ENCODE measurements around the gene NUDT21.

NUDT21 gene

DNA sequence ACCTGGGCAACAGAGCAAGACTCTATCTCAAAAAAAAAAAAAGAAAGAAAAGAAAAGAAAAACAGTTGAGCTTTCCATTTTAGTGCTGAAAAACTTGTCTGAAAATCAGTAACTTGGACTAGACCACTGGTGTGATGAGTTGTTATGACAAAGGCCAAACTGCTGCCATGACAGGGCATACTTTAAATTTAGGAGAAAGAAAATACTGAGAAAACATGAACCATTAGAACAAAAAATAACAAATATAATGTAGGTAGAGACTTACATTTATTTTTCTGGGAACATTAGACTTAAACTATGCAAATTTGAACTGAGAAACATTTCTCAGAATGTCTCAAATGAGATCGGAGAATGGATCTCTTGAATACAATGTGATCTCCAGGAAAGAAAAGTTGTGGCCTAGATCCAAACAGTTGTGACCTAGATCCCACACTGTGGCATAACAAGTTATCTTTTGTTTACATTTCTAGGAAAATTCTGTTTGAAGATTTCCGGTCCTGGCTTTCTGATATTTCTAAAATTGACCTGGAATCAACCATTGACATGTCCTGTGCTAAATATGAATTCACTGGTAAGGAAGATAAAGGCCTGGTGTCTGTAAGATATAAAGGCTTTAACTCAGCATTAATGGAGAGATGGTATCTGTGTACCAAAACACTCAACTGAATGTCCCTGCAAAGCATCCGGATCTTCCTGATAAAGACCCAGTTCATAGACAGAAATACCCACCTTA lies 11.1 kb upstream of the NUDT21 start:
- no peak overlapping the region for H3K27ac ChIP-seq
- TF ChIP-seq, protein P1, sequence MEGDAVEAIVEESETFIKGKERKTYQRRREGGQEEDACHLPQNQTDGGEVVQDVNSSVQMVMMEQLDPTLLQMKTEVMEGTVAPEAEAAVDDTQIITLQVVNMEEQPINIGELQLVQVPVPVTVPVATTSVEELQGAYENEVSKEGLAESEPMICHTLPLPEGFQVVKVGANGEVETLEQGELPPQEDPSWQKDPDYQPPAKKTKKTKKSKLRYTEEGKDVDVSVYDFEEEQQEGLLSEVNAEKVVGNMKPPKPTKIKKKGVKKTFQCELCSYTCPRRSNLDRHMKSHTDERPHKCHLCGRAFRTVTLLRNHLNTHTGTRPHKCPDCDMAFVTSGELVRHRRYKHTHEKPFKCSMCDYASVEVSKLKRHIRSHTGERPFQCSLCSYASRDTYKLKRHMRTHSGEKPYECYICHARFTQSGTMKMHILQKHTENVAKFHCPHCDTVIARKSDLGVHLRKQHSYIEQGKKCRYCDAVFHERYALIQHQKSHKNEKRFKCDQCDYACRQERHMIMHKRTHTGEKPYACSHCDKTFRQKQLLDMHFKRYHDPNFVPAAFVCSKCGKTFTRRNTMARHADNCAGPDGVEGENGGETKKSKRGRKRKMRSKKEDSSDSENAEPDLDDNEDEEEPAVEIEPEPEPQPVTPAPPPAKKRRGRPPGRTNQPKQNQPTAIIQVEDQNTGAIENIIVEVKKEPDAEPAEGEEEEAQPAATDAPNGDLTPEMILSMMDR (conservative IDR thresholded peaks at IDR 0.05): no peak
- no peak for TF ChIP-seq ZFX (IDR thresholded peaks at IDR 0.05)

DNA sequence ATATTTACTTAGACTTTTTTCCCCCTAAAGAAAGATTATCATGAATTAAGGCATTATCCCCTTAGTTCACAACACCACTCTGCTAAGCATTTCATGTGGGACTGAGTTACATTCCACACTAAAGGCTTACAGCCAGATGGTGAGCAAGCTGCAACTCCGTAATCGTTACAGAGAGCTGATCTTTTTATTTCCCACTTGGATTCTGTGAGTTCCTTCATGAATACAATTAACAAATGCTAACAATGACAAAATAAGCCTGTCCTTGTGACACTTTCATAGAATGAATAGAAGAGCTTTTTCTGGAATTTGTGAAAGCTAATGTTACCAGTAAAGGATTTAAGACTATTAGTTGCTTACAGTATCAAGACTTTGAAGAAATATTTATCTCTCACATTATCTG lies 9.0 kb upstream of the NUDT21 start:
- no peak for TF ChIP-seq ZFX (IDR thresholded peaks at IDR 0.05)
- TF ChIP-seq, protein P1 (conservative IDR thresholded peaks at IDR 0.05): no peak
- no peak overlapping the region for H3K27ac ChIP-seq

DNA sequence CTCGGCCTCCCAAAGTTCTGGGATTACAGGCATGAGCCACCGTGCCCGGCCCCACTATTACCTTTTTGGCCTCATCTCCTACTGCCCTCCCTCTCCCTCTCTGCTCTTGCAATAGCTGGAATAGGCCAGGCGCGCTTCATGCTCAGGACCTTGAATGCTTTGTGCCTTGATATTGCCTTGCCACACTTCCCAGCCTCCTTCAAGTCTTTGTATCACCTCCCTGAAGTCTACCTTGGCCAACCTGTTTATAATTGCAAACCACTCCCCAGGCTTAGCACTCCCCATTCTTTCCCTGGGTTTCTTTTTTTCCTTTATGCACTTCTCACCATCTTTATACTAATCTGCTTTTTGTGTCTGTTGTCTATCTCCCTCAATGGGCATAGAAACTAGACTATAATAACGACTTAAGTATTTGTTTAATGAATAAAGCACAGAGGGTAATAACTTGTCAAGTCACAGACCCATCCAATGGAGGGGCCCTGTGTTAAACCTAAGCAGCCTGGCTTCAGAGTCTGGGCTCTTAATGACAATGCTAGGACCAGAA lies 6.9 kb upstream of the NUDT21 start:
- no peak overlapping the region for H3K27ac ChIP-seq
- TF ChIP-seq, protein P1 (conservative IDR thresholded peaks at IDR 0.05): no peak
- TF ChIP-seq ZFX (IDR thresholded peaks at IDR 0.05): no peak

DNA sequence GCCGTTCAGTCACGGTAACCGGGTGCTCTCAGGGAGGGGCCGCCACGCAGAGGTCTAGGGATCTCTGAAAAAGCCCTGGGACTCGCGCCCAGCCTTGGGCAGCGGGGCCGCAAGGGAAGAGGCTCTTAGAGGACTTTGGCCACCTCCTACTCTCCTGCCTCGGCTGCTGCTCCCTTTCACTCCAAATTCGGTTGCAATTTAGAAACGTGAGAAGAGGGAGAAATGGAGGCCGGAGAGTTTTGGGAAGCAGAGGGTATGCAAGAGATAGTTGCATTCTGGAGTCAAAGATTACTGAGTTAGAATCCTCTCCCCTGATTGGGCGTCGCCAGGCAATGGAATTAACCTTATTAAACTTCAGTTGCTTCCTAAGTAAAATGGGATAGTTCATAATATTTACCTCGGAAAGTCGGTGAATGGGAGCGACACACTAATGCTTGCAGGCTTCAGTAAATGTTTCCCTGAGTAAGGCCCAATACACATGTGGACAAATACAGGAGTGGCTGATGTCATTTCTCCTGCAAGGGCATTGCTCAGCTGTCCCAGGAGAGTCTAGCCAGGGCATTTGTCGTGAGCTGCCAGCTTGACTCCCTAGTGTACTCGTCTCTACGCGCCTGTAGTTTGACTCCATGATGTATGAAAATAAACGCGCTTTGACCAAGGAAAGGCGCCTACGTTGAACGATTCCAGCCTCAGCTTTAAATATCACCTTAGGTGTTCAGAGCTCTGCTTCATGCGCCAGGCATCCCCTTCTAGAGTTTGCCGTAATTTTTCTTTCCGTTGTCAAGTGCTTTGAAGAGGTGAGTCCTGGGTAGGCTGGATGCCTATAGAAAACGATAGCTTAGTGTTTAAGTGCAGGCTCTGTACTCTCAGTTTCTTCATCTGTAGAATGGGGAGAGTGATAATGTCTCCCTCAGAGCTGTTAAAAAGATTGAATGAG lies 889 bp upstream of the NUDT21 start:
- no peak for TF ChIP-seq ZFX (IDR thresholded peaks at IDR 0.05)
- TF ChIP-seq, protein P1 (conservative IDR thresholded peaks at IDR 0.05): no peak
- H3K27ac ChIP-seq: peak overlapping the region; percentile 94

DNA sequence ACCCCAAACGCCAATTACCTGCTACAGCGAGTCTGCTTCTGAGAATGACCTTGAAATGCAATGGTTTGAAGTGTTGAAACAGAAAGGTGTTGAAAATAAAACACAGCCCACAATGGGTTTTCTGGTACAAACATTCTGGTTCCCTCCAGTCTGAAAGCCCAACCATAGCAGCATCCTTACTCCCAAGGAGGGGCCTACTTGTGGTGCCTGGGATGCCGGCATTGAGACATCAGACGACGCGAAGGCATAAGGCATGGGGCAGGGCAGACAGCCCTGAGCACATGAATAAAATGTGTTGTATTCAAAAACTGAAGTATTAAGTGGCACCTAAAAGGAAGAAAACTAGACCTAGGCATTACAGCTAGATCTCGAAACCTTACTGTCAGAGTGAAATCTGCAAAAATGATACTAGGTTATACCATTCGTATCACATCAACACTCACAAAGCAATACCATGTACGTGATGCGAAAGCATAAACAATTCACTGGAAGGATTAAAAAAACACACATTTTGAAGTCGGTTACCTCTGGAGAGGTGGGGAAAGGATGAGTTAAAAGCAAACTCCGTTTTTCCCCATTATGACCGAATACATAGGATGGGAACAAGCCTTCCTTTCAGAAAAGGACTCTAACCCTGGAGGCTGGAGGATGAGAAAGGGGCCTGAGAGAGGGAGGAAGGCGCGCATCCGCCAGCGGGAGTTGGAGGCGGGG lies 702 bp downstream of the NUDT21 start:
- peak overlapping the region; percentile 94 for H3K27ac ChIP-seq
- TF ChIP-seq ZFX (IDR thresholded peaks at IDR 0.05): no peak
- TF ChIP-seq, protein P1 (conservative IDR thresholded peaks at IDR 0.05): no peak

DNA sequence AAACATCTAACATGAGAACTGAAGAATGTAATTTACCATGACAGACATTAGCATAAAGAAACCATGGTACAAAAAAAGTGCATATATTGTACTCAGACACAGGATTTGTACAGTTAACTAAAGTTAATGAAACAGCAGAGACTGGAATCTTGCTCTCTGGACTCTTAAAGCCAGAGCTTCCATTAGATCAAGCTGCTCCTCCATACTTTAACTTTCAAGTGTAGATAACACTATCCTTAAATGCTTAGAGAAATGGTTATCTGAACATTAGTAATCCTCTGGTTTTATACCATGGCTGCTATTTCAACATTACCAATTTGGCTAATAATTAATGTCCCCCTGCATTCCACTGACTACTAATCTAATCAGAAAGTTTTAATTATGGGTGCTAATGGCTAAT lies 3.1 kb downstream of the NUDT21 start:
- TF ChIP-seq, protein P1 (conservative IDR thresholded peaks at IDR 0.05): no peak
- no peak for TF ChIP-seq ZFX (IDR thresholded peaks at IDR 0.05)

More for the DNA sequence above, 3.1 kb downstream of the NUDT21 start:
- H3K27ac ChIP-seq: no peak overlapping the region
